GM12892 (cell line): ENCODE data around the gene PPFIA4.

Source experiments
- POLR2A ChIP-seq: IDR thresholded peaks from 2 replicates; pipeline ENCODE4 v1.6.1; 2011; ENCODE audit warnings: low read depth, low read length, control low read depth
- POLR2AphosphoS5 ChIP-seq: IDR thresholded peaks from 2 replicates; pipeline ENCODE4 v1.6.1; 2011; ENCODE audit warnings: low read depth, low read length, control low read depth
- TAF1 ChIP-seq: IDR thresholded peaks from 2 replicates; pipeline ENCODE4 v1.6.1; 2011; ENCODE audit warnings: low read depth, mild to moderate bottlenecking, control low read depth, low read length, borderline replicate concordance

GRCh38 chr1:203114202-203114601, 87.9 kb downstream of the PPFIA4 start:
- TF ChIP-seq POLR2A, result no peak
- TF ChIP-seq POLR2AphosphoS5, result no peak
- TF ChIP-seq TAF1, result no peak
